Astrocyte of the spinal cord (primary cell): Measurements from ENCODE around the gene CAP2.
A peak's percentile ranks its signal among the peaks of the same experiment; 100 is the strongest.
"Not testable (repeated sequence)": the region's sequence is repeated elsewhere in the genome, so short reads cannot be mapped to it uniquely, and the experiment has no call there.

Experiments
- DNase-seq: peaks from one replicate; pipeline ENCODE4 v3.0.0; 2011; ENCODE audit warnings: low read depth, low spot score
- H3K4me3 ChIP-seq: 2 replicates; pipeline ENCODE4 v1.5.1; 2011; ENCODE audit warnings: low read depth, mild to moderate bottlenecking, low read length, moderate library complexity
- in situ Hi-C: cut with HindIII; loops from 2 replicates; pipeline ENCODE4 v1.10.0; 2017; ENCODE audit warnings: low sequenced_read_pairs
- TF ChIP-seq, protein P1 (sequence below): IDR thresholded peaks from 2 replicates; pipeline ENCODE4 v1.5.1; 2012; ENCODE audit warnings: low read depth, mild to moderate bottlenecking, low read length, inconsistent platforms

The CAP2 gene

DNA sequence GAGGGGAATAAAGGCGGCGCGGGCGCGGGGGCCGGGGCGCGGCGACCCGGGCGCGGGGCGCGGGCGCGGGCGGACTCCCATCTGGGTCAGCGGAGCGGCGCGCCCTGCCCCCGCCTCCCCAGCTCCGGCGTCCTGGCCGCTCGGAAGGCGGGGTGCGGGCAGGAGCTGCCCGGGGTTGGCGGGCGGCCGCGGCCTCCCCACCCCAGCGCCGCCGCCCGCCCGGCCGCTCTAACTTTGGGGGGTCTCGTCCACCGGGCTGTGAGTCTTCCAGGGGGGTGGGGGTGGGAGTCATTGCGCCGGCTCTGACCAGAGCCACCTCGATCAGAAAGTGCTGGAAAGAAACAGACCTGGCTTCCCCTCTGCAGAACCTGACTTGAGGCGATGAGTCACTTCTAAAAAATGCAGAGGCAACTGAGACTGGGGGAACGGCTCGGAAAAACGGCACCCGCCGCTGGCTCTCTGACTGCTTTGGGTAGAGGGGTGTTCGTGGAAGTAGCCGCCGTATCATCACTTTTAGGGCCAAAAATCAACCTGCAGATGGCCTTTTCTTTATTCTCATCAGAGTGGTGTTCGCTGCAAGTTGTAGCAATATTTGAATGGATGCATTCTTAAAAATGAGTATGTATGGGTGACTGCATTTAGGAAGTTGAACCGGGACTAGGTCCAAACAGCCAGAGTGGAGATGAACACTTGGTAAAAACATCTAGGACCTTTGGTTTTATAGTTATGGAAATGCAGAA, 667 bp downstream of the CAP2 start:
- TF ChIP-seq, protein P1, sequence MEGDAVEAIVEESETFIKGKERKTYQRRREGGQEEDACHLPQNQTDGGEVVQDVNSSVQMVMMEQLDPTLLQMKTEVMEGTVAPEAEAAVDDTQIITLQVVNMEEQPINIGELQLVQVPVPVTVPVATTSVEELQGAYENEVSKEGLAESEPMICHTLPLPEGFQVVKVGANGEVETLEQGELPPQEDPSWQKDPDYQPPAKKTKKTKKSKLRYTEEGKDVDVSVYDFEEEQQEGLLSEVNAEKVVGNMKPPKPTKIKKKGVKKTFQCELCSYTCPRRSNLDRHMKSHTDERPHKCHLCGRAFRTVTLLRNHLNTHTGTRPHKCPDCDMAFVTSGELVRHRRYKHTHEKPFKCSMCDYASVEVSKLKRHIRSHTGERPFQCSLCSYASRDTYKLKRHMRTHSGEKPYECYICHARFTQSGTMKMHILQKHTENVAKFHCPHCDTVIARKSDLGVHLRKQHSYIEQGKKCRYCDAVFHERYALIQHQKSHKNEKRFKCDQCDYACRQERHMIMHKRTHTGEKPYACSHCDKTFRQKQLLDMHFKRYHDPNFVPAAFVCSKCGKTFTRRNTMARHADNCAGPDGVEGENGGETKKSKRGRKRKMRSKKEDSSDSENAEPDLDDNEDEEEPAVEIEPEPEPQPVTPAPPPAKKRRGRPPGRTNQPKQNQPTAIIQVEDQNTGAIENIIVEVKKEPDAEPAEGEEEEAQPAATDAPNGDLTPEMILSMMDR = no peak
- H3K4me3 ChIP-seq = peak overlapping the region; percentile 67
- in situ Hi-C loops = no loop called here
- peak; percentile 74 for DNase-seq

- in situ Hi-C loops = no loop called here
- TF ChIP-seq, protein P1 = no peak
- no peak overlapping the region for H3K4me3 ChIP-seq
- no peak for DNase-seq
Observed at GRCh38 chr6:17395112-17395511, 1.7 kb downstream of the CAP2 start.

- no peak for DNase-seq
- TF ChIP-seq, protein P1 = no peak
- in situ Hi-C loops = no loop called here
- no peak overlapping the region for H3K4me3 ChIP-seq
Observed at GRCh38 chr6:17396256-17396655, 2.9 kb downstream of the CAP2 start.

DNA sequence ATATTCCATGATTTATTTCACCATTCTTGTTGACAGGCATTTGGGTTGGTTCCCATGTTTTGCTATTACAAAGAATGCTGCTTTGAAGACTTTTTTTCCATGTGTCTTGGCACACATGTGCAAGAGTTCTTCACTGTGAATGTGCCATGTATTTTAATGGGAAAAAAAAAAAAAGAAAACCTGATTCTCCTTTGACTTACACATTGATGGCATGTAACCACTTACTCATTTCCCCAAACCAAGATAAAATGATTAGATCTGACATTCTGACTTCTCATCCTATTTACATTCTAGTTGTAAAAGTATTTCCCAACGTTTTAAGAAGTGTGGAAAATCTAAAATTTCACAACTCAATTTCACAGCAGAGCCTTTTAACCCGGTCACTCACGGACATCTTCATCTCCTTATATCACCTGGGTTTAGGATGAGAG, 4.4 kb downstream of the CAP2 start:
- TF ChIP-seq, protein P1 = no peak
- no peak for DNase-seq
- no peak overlapping the region for H3K4me3 ChIP-seq
- in situ Hi-C loops = no loop called here

DNA sequence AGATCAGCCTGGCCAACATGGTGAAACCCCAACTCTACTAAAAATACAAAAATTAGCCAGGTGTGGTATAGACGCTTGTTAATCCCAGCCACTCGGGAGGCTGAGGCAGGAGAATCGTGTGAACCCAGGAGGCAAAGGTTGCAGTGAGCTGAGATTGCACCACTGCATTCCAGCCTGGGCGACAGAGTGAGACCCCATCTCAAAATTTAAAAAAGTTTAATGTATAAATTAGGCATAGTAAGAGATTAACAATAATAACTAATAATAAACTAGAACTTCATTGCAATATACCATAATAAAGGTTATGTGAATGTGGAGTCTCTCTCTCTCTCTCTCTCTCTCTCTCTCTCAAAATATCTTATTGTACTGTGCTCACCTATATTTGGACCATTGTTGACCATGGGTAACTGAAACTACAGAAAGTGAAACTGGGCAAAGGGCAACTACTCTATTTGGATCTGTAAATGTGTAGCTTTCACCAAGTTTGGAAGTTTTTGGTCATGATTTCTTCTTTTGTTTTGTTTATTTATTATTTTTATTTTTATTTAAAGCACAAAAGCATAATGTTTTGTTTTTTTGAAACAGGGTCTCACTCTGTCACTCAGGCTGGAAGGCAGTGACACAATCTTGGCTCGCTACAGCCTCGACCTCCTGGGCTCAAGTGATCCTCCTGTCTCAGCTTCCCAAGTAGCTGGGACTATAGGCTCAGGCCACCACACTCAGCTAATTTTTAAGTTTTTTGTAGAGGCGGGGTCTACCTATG, 12.0 kb downstream of the CAP2 start:
- in situ Hi-C loops, DNase-seq, H3K4me3 ChIP-seq: not testable (repeated sequence)

DNA sequence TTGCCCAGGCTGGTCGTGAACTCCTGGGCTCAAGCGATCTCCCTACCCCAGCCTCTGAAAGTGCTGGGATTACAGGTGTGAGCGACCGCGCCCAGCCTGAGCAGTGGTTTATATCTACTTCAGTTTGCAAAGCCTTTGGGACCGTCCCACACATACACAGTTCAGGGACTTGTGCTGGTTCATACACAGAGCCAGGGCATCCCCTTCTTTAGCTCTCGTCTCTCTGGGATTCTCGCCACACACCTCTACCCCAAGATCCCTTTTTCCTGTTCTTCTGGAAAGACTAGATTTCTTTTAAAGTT, 12.5 kb downstream of the CAP2 start:
- DNase-seq = no peak
- no peak overlapping the region for H3K4me3 ChIP-seq
- TF ChIP-seq, protein P1 = no peak
- in situ Hi-C loops = no loop called here

GRCh38 chr6:17408081-17408480, 14.7 kb downstream of the CAP2 start:
- TF ChIP-seq, protein P1 = no peak
- DNase-seq = no peak
- no peak overlapping the region for H3K4me3 ChIP-seq
- in situ Hi-C loops = no loop called here
